Keratinocyte (primary cell): ENCODE measurements around the gene RYR2.

ENCODE experiments used
- CTCF ChIP-seq, 3 experiments: IDR thresholded peaks in 1 of 3; conservative IDR thresholded peaks in 1 of 3; optimal IDR thresholded peaks in 1 of 3; 2 replicates in 2 of 3; 3 replicates in 1 of 3; pipeline versions ENCODE3 to v1.5.1; 2011; ENCODE audit warnings: low read length in 3 of 3, mild to moderate bottlenecking in 3 of 3, moderate library complexity in 2 of 3, control low read depth in 1 of 3, inconsistent platforms in 1 of 3; ENCODE audit not compliant: insufficient read depth in 2 of 3; ENCODE audit errors: extremely low read depth in 1 of 3
- EZH2 ChIP-seq: IDR thresholded peaks from one replicate; pipeline ENCODE4 v1.6.1; 2012; ENCODE audit warnings: inconsistent platforms, mild to moderate bottlenecking, low read length, moderate library complexity

DNA sequence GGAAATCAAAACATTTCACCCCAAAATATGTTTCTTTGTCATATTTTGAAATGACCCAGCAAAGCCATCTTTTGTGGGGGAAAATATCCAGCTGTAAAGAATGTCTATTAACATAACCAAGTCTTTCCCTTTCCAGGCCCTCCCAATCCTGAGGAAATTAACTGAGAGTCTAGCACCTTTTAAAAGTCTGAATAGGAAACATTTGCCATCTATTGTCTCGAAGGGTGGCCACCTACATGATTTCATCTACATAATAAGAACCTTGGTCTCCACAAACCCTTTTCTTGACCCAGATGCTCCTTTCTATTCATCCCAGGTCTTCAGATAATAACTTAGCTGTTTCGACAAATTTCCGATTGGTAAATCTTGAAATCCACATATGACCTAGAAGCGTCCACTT lies 32.4 kb upstream of the RYR2 start:
- no peak for TF ChIP-seq CTCF (optimal IDR thresholded peaks at IDR 0.05 in 1 of 3, IDR thresholded peaks at IDR 0.05 in 1 of 3, conservative IDR thresholded peaks at IDR 0.05 in 1 of 3; ENCODE audit: extremely low read depth in 1 of 3, insufficient read depth in 2 of 3, low read length in 3 of 3)
- no peak for TF ChIP-seq EZH2
